Heart right ventricle (tissue), 16 donors: ENCODE data around the gene TMEM47. TPM values are rescaled to one million over a fixed set of nuclear protein-coding genes. Genes with fewer than 3 reads are reported as not detected.
A peak's percentile ranks its signal among the peaks of the same experiment; 100 is the strongest.

ENCODE experiments used
- ATAC-seq, 8 donors: fragments of 200-7000 bp; cut with Tn5 transposase; one replicate each; pipeline ENCODE4 v1.9.1; 2020; ENCODE audit warnings: mild to moderate bottlenecking in 8 of 8, moderate library complexity in 8 of 8, moderate number of reproducible peaks in 1 of 8
- DNase-seq, 2 donors: peaks; one replicate each; pipeline ENCODE4 v3.0.0-alpha.2; 2020
- H3K27ac ChIP-seq, 10 donors: fragments of 200-600 bp; sonication (generic) in 2 of 10; one replicate each; pipeline versions ENCODE4 v1.5.0 to v1.8.0; 2020 to 2022; ENCODE audit warnings: mild to moderate bottlenecking in 3 of 10
- H3K27me3 ChIP-seq, 7 donors: fragments of 200-600 bp; one replicate each; pipeline ENCODE4 v1.8.0; 2021 to 2022; ENCODE audit warnings: mild to moderate bottlenecking in 2 of 7
- H3K36me3 ChIP-seq, 9 donors: fragments of 200-600 bp; sonication (generic) in 1 of 9; one replicate each; pipeline versions ENCODE4 v1.5.0 to v1.8.0; 2020 to 2022; ENCODE audit warnings: mild to moderate bottlenecking in 2 of 9
- H3K4me1 ChIP-seq, 9 donors: fragments of 200-600 bp; sonication (generic) in 1 of 9; one replicate each; pipeline versions ENCODE4 v1.5.0 to v1.8.0; 2020 to 2022; ENCODE audit warnings: mild to moderate bottlenecking in 4 of 9
- H3K4me3 ChIP-seq, 10 donors: fragments of 200-600 bp; sonication (generic) in 2 of 10; one replicate each; pipeline versions ENCODE4 v1.5.0 to v1.8.0; 2020 to 2022; ENCODE audit warnings: mild to moderate bottlenecking in 7 of 10, moderate library complexity in 2 of 10
- H3K9me3 ChIP-seq, 11 donors: fragments of 200-600 bp in 10 of 11; sonication (generic) in 2 of 11; one replicate each; pipeline versions ENCODE4 v1.5.0 to v1.8.0; 2013 to 2022; ENCODE audit warnings: mild to moderate bottlenecking in 2 of 11, control low read depth in 1 of 11, moderate library complexity in 1 of 11
- WGBS, 2 donors: extraction: QIAGEN DNeasy Blood & Tissue Kit; methylation state at CpG; one replicate each; pipeline ENCODE4 v1.1.7; 2013; ENCODE audit warnings: inconsistent platforms in 1 of 2; 5-methylcytosine and 5-hydroxymethylcytosine counted together
- intact Hi-C, 10 donors: fragments of 100-400 bp; cut with DNase I; formaldehyde crosslinking; loops; one replicate each; pipeline versions ENCODE4 v1.11.1 to v1.14.2; 2022
- polyA plus RNA-seq, 2 donors: library from polyadenylated mRNA; stranded (reverse); fragments of 200-250 nt; gene quantifications; one replicate each; pipeline ENCODE4 v1.2.3, GENCODE V29; 2013
- total RNA-seq, 10 donors: library from RNA; stranded (reverse); fragmentation: NEBNext Ultra II Directional in 3 of 10; extraction: Animal tissue kit (Norgen Biotek cat#: 25700) in 3 of 10; gene quantifications; one replicate each; pipeline versions ENCODE4 v1.2.1 to v1.2.4, GENCODE V29; 2021 to 2023
- TF ChIP-seq, protein P1 (sequence below), 9 donors: fragments of 200-600 bp; sonication (generic) in 2 of 9; IDR thresholded peaks; one replicate each; pipeline versions ENCODE4 v1.5.0 to v1.8.0; 2021 to 2022; ENCODE audit warnings: antibody characterized with exemption in 9 of 9, mild to moderate bottlenecking in 5 of 9, moderate library complexity in 1 of 9
- donor health status: Arrhythmogenic right ventricular cardiomyopathy.
- donor health status: ischemic (EF 13 %, LVEDD 7.1; RV severe dilation, severe dysfunction).
- donor health status: healthy with polysubstance abuse.
- donor health status: DM: no; HTN: yes; CAD: no.
- donor health status: DM: no; HTN: no; CAD: no.
- donor health status: ischemic (EF 25% LVEDD 6.9; RV normal size, moderate dysfunction).
- donor health status: ischemic (EF 25% LVEDD 5.7; RV mildly dilated, moderate dysfunction).
- donor health status: healthy.
- donor health status: DM: yes; HTN: yes; CAD: no.
- donor health status: Ischemic cardiomyopathy.
- donor health status: ischemic (EF 35%, LVEDD 5.7; RV mildly dilated, moderate dysfunction).
- donor health status: nonischemic (EF 11% LVEDD 7.7; RV severe dilation, severe dysfunction).
- donor health status: DM: yes; HTN: yes; CAD: no.
- donor health status: PGD.
- donor health status: ischemic (EF 29% LVEDD 5.4; RV normal size, mild dysfunction).
- donor health status: nonischemic (EF 23%, LVEDD 6.1; RV moderate dilation, normal function).

TMEM47 gene
- total and polyA plus RNA-seq, 12 donors, result 10.1 to 38.7 (median 31.4) TPM

- peaks cover 0 to 35% (median 8%) of the 10 kb centered on the region in 9 donors for H3K4me1 ChIP-seq
- ATAC-seq (no peak), DNase-seq (no peak)
Observed at GRCh38 chrX:34632384-34632783, 24.7 kb downstream of the TMEM47 start.

GRCh38 chrX:34631479-34632220, 25.4 kb downstream of the TMEM47 start:
- intact Hi-C loops, result loop anchor here in 2 of 10 donors (2.0 to 5.0 kb wide), 2 partner anchors 25 to 44 kb away; partner anchors contain the start of gene TMEM47 (in 1 of the 2)
- Histone ChIP-seq H3K27me3 (peaks cover 0 to 4% (median 0%) of the 10 kb centered on the region in 7 donors), H3K27ac (peak overlapping the region in 2 of 10 donors; percentile 23 to 58), H3K36me3 (peaks cover 0 to 14% (median 0%) of the 10 kb centered on the region in 9 donors), H3K9me3 (no peaks in the 10 kb centered on the region), H3K4me3 (no peak overlapping the region), H3K4me1 (peaks cover 0 to 35% (median 8%) of the 10 kb centered on the region in 9 donors)
- TF ChIP-seq, protein P1, sequence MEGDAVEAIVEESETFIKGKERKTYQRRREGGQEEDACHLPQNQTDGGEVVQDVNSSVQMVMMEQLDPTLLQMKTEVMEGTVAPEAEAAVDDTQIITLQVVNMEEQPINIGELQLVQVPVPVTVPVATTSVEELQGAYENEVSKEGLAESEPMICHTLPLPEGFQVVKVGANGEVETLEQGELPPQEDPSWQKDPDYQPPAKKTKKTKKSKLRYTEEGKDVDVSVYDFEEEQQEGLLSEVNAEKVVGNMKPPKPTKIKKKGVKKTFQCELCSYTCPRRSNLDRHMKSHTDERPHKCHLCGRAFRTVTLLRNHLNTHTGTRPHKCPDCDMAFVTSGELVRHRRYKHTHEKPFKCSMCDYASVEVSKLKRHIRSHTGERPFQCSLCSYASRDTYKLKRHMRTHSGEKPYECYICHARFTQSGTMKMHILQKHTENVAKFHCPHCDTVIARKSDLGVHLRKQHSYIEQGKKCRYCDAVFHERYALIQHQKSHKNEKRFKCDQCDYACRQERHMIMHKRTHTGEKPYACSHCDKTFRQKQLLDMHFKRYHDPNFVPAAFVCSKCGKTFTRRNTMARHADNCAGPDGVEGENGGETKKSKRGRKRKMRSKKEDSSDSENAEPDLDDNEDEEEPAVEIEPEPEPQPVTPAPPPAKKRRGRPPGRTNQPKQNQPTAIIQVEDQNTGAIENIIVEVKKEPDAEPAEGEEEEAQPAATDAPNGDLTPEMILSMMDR (IDR thresholded peaks at IDR 0.05), result no peak
- WGBS, 2 donors, result 25 to 29% methylated on average over 3 of the region's 3 CpGs
- no peak for DNase-seq
- peak in 4 of 8 donors; percentile 33 to 84 (median 54) for ATAC-seq

More at GRCh38 chrX:34632384-34632783, 24.7 kb downstream of the TMEM47 start:
- Histone ChIP-seq H3K27me3 (peaks cover 0 to 4% (median 0%) of the 10 kb centered on the region in 7 donors), H3K9me3 (no peaks in the 10 kb centered on the region), H3K36me3 (peaks cover 0 to 21% (median 0%) of the 10 kb centered on the region in 9 donors), H3K4me3 (no peak overlapping the region), H3K27ac (peak overlapping the region in 1 of 10 donors; percentile 31)
- WGBS, 2 donors, result 58 to 64% methylated on average over 3 of the region's 3 CpGs
- TF ChIP-seq, protein P1 (IDR thresholded peaks at IDR 0.05), result no peak
- intact Hi-C loops, result loop anchor here in 2 of 10 donors (2.0 to 5.0 kb wide), 2 partner anchors 24 to 45 kb away; partner anchors contain the start of gene TMEM47 (in 1 of the 2)

GRCh38 chrX:34629572-34629971, 27.5 kb downstream of the TMEM47 start:
- H3K9me3 ChIP-seq, result no peaks in the 10 kb centered on the region
- H3K4me1 ChIP-seq, result peaks cover 0 to 35% (median 8%) of the 10 kb centered on the region in 9 donors
- no peak for ATAC-seq
- no peak overlapping the region for H3K4me3 ChIP-seq
- DNase-seq, result no peak
- WGBS, 2 donors, result 74 to 77% methylated on average over 3 of the region's 3 CpGs
- intact Hi-C loops, result no loop called here
- no peak overlapping the region for H3K27ac ChIP-seq
- peaks cover 0 to 11% (median 0%) of the 10 kb centered on the region in 9 donors for H3K36me3 ChIP-seq
- TF ChIP-seq, protein P1 (IDR thresholded peaks at IDR 0.05), result no peak
- H3K27me3 ChIP-seq, result peaks cover 0 to 8% (median 0%) of the 10 kb centered on the region in 7 donors

- Histone ChIP-seq H3K9me3 (no peaks in the 10 kb centered on the region), H3K4me3 (no peak overlapping the region), H3K27ac (no peak overlapping the region), H3K27me3 (peaks cover 0 to 4% (median 0%) of the 10 kb centered on the region in 7 donors), H3K36me3 (peaks cover 0 to 2% (median 0%) of the 10 kb centered on the region in 9 donors), H3K4me1 (peaks cover 0 to 32% (median 0%) of the 10 kb centered on the region in 9 donors)
- intact Hi-C loops, result loop anchor here in 1 of 10 donors (5.0 kb wide), 1 partner anchor 1542 kb away; no protein-coding TSS in a partner anchor
- 53 to 58% methylated on average over 2 of the region's 2 CpGs for WGBS, 2 donors
- no peak for DNase-seq
- peak in 5 of 8 donors; percentile 44 to 63 (median 52) for ATAC-seq
- TF ChIP-seq, protein P1 (IDR thresholded peaks at IDR 0.05), result no peak
Observed at GRCh38 chrX:34624416-34624815, 32.7 kb downstream of the TMEM47 start.
